ENCODE data around the gene TMEM18.

DNA sequence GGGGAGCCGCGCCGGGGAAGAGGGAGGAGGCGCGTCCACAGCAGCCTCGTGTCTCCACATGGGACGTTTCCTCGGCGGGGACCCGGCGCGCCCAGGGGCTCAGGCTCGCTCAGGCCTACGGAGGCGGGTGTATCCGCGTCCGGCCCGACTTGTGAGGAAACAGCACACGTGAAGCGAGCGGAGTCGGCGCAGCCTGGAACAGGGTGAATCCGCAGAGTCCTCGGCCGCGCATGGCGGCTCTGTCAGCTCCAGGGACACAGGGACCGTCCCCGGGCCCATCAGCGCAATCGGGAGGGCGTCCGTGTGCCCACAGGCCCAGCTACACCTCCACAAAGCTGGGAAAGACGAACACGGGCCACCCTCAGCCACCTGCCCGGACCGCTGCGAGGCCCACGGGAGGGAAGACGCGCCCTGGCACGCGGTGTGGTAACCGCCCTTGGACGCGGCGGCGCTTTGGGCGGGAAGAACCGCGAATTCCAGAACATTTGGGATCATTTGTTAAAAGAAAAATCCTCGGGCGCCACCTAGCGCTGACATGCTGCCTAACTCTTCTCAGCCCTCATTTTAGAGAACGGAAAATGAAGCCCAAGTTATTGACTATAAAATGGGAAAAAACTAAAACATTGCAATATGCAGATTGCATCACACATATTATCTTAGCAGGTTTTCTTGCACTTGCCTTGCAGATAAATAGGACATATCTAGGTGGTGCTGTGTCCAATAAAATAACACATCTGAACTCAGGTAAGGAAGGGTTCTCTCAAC is 40.4 kb downstream of the TMEM18 start:
- TF ChIP-seq, protein P1, sequence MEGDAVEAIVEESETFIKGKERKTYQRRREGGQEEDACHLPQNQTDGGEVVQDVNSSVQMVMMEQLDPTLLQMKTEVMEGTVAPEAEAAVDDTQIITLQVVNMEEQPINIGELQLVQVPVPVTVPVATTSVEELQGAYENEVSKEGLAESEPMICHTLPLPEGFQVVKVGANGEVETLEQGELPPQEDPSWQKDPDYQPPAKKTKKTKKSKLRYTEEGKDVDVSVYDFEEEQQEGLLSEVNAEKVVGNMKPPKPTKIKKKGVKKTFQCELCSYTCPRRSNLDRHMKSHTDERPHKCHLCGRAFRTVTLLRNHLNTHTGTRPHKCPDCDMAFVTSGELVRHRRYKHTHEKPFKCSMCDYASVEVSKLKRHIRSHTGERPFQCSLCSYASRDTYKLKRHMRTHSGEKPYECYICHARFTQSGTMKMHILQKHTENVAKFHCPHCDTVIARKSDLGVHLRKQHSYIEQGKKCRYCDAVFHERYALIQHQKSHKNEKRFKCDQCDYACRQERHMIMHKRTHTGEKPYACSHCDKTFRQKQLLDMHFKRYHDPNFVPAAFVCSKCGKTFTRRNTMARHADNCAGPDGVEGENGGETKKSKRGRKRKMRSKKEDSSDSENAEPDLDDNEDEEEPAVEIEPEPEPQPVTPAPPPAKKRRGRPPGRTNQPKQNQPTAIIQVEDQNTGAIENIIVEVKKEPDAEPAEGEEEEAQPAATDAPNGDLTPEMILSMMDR (IDR thresholded peaks at IDR 0.05; ENCODE audit: poor library complexity, severe bottlenecking): peak; percentile 94
- TF ChIP-seq EZH2 (IDR thresholded peaks at IDR 0.05; ENCODE audit: borderline replicate concordance, insufficient read depth, low read length, poor library complexity, severe bottlenecking) (no peak), RAD21 (conservative IDR thresholded peaks at IDR 0.05) (peak; percentile 94), EP300 (conservative IDR thresholded peaks at IDR 0.05; ENCODE audit: poor library complexity, severe bottlenecking) (no peak), POLR2AphosphoS5 (IDR thresholded peaks at IDR 0.05) (no peak), SMC3 (conservative IDR thresholded peaks at IDR 0.05; ENCODE audit: poor library complexity) (peak; percentile 96), MXI1 (conservative IDR thresholded peaks at IDR 0.05; ENCODE audit: poor library complexity, severe bottlenecking) (no peak)
- TF ChIP-seq, protein P2, sequence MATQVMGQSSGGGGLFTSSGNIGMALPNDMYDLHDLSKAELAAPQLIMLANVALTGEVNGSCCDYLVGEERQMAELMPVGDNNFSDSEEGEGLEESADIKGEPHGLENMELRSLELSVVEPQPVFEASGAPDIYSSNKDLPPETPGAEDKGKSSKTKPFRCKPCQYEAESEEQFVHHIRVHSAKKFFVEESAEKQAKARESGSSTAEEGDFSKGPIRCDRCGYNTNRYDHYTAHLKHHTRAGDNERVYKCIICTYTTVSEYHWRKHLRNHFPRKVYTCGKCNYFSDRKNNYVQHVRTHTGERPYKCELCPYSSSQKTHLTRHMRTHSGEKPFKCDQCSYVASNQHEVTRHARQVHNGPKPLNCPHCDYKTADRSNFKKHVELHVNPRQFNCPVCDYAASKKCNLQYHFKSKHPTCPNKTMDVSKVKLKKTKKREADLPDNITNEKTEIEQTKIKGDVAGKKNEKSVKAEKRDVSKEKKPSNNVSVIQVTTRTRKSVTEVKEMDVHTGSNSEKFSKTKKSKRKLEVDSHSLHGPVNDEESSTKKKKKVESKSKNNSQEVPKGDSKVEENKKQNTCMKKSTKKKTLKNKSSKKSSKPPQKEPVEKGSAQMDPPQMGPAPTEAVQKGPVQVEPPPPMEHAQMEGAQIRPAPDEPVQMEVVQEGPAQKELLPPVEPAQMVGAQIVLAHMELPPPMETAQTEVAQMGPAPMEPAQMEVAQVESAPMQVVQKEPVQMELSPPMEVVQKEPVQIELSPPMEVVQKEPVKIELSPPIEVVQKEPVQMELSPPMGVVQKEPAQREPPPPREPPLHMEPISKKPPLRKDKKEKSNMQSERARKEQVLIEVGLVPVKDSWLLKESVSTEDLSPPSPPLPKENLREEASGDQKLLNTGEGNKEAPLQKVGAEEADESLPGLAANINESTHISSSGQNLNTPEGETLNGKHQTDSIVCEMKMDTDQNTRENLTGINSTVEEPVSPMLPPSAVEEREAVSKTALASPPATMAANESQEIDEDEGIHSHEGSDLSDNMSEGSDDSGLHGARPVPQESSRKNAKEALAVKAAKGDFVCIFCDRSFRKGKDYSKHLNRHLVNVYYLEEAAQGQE (IDR thresholded peaks at IDR 0.05; ENCODE audit: borderline replicate concordance): no peak

Data from neural cell (in vitro differentiated cells).